GM18909 (cell line): ENCODE measurements around the gene MAEA.
"Not testable (repeated sequence)": the region's sequence is repeated elsewhere in the genome, so short reads cannot be mapped to it uniquely, and the experiment has no call there.

Experiments used
- ATAC-seq: cut with Tn5 transposase; IDR thresholded peaks from one replicate; pipeline ENCODE4 v1.9.1; 2021; ENCODE audit warnings: mild to moderate bottlenecking; ENCODE audit not compliant: unreplicated experiment, poor library complexity

MAEA gene

GRCh38 chr4:1363513-1363912 is 73.8 kb downstream of the MAEA start:
- no peak for ATAC-seq

- ATAC-seq: no peak
These were observed 74.5 kb downstream of the MAEA start for GRCh38 chr4:1364217-1364616.

DNA sequence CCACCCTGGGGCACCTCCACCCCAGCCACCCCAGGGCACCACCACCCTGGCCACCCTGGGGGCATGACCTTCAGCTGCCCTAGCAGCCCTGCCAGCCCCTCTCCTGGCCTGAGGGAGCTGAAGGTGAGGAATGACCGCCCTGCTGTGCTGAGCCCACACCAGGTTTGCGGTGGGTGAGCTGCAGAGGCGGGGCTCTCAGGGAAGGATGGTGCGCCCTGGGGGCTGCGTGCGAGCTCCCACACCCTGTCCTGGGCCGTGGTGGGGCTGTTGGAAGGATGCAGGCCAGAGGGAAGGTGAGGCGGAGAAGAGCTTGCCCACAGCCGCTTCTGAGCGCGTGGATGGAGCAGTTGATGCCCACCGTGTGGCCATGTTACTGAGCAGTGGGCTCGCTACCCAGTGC is 75.1 kb downstream of the MAEA start:
- no peak for ATAC-seq

GRCh38 chr4:1365271-1366178 is 75.8 kb downstream of the MAEA start:
- no peak for ATAC-seq

DNA sequence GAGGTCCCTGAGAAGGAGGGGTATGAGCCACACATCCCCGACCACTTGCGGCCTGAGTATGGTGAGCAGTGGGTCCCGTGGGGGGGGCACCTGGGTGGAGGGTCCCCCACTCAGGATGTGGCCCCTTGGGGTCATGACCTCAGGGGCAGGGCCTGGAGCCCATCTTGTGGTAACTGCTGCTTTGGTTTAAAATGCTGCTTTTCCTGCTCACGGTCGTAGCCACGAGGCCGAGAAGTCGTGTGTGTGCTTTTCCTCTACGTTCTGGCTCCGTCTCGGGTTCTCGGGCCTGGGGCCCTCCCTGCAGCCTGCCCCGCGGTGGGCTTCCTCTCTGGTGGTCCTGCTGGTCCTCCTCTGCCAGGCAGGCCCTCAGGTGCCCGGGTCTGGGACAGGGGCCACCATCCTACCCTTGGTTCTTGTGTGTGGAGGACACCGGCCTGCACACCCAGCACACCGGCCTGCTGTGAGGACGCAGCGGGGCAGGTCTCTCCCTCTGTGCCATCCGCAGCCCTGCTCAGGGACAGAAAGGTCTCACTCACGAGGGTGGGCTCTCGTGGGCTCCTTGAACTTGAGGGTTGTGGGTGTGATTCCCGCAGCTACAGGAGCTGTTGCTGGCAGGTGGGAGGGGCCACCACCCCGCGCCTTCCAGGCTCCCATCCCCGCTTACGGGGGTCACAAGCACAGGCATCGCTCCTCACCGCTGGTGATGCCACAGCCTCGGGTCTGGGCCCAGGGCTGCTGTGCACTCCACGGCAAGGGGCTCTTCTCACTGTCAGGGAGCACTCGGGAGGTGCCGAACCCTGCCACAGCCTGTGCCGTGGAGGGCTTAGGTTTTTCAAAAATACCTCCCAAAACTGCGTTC is 76.9 kb downstream of the MAEA start:
- no peak for ATAC-seq

DNA sequence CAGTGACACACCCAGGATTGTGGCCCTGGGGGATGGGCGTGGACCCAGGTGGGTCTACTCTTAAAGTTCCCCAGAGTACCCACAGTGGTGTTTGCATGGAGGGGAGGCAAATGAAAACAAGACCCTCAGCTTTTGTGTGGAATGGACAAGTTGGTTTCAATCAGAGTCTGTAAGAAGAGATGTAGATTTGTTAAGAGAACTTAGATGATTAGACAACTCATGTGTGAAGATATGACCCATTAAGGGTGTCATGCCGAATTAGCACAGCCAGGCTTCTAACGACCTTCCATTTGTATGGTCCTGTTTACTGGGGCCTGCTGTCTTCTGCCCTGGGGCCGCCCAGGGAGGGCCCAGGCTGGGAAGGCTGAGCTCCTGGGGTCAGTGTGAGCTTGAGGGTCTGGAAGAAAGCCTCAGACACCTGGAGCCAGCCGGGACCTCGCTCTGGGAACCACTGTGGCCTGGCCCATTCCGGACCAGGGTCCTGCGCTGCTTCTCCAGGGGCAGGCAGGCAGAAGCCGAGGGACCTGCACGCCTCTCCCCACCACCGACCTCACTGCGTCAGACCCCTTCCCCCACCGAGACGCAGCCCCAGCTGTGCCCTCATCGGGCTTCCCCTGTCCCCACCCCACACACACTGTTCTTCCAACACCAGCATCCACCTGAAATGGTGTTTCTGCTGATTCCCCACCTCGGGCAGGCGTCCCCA is 77.7 kb downstream of the MAEA start:
- no peak for ATAC-seq

DNA sequence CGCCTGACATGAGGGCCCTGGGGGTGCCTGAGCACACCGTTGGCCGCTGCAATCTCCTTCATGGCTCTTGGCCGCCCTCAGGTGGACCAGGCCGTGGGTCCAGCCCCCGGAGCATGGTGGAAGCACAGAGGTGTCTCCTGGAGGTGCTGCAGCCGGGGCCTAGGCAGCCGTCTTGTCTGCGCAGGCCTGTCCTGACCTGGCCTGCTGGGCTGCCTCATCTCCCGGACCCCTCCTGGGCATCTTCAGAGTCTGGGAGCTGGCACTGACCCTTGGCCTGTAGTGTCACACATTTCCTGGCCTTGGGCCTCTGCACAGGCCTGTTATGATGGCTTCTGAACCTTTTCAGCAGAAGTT is 78.2 kb downstream of the MAEA start:
- no peak for ATAC-seq

DNA sequence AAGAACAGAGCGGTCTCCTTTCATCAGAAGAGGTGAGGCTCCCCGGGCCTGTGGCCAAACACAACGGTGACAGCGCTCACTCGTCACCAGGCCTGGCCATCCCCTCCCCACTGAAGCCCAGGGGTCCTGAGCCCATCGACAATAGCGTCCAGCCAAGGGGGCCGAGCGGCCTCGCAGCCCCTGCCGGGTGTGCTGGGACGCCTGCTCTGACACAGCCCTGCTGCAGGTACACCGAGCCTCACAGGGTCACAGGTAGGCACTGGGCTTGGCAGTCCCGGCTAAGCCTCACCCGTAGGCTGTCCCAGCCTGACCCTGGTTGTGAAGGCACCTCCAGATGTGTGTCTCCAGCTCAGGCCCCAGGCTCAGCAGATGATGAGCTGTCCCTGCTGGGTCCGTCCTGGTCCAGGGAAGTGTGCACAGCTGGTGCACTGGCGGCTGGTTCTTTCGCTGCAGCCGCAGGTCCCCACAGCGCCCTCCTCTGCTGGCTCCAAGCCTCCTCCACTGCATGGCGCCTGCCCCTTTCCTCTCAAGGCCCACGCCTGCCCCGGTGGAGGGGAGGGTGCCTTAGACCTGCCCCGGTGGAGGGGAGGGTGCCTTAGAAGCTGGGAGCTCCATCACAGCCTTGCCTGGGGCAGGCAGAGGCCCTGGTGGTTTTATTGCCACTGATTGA is 78.9 kb downstream of the MAEA start:
- no peak for ATAC-seq

GRCh38 chr4:1369091-1369450 is 79.4 kb downstream of the MAEA start:
- no peak for ATAC-seq

GRCh38 chr4:1369479-1370079 is 79.9 kb downstream of the MAEA start:
- ATAC-seq: no peak

DNA sequence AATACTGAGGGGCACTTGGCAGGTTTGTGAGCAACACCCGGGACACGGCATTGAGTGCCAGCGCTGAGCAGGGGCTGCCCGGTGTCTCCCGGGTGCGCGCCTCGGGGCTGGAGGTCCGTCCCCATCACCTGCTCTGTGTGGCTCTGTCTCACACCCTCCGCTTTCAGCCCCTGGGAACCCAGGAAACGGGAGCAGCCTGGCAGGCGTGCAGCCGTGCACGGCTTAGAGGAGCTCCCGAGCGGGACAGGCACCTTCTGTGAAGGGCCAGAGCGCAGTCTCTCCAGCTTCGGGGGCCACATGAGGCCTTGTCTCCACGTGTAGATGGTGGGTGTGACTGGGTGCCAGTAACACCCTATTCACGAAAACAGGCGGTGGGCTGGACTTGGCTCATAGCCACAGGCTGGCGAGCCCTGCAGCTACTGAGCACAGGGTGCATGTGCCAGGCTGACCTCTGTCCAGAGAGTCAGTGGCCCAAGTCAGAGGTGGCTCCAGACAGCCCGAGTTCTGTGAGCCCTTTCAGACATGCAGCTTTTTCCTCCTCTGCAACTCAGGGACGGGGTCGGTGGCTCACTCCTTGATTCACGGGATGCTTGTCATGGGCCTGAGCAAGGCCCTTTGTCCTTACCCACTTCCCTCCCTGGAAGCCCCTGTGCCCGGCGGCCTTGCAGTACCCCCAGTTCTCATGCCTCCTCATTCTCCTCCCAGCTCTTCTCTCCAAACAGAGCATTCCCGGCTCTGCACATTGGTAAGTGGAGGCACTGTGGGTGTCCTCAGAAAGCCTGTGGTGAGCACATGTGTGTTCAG is 80.8 kb downstream of the MAEA start:
- ATAC-seq: no peak

- ATAC-seq: no peak
These were observed 81.8 kb downstream of the MAEA start for GRCh38 chr4:1371176-1372165.

- ATAC-seq: not testable (repeated sequence)
These were observed 82.9 kb downstream of the MAEA start for GRCh38 chr4:1372576-1372975.

GRCh38 chr4:1373892-1374705 is 84.4 kb downstream of the MAEA start:
- ATAC-seq: no peak

- no peak for ATAC-seq
These were observed 85.0 kb downstream of the MAEA start for GRCh38 chr4:1374706-1375045.

DNA sequence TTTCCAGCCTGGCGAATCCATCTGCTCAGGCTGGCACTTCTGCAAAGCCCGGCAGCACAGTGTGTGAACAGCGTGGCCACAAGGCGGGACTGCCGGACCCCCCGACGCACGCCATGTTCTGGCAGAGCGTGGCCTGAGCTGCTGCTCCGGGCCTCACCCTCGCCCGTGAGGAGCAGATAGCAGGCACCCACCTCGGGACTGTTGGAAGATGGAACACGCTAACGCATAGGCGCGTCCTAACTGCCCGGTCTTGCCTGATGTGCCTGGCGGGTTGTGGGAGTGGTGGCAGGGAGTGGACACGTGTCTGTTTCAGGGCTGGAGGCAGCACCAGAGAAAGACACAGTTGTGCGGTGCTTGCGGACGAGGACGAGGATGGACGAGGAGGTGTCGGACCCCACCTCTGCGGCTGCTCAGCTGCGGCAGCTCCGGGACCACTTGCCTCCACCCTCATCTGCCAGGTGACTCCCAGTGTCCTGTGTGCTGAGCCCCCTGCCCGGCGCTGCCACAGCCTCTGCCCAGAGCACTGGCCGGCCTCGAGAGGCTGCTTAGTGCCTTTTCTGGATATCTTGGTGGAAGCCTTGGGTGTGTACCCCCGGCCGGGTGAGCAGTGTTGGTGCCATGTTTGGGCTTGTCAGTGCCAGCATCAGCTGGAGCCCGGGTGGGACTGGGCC is 85.5 kb downstream of the MAEA start:
- ATAC-seq: no peak
